Brain microvascular endothelial cell (primary cell): ENCODE results near the gene BACH2.

Source experiments
- DNase-seq: peaks from one replicate; pipeline ENCODE4 v3.0.0-alpha.2; 2020
- H3K27ac ChIP-seq: fragments of 250-450 bp; sonication (Bioruptor Pico); 2 replicates; pipeline ENCODE4 v1.5.1; 2020; ENCODE audit warnings: mild to moderate bottlenecking, moderate library complexity
- H3K27me3 ChIP-seq: fragments of 250-450 bp; sonication (Bioruptor Pico); replicated peaks from 2 replicates; pipeline ENCODE4 v1.5.1; 2020; ENCODE audit warnings: mild to moderate bottlenecking
- H3K36me3 ChIP-seq: fragments of 250-450 bp; sonication (Bioruptor Pico); replicated peaks from 2 replicates; pipeline ENCODE4 v1.5.1; 2020; ENCODE audit warnings: mild to moderate bottlenecking
- H3K4me3 ChIP-seq: 2 replicates; pipeline ENCODE4 v1.5.1; 2011; ENCODE audit warnings: low read depth, mild to moderate bottlenecking, control low read depth, low read length, moderate library complexity
- in situ Hi-C: cut with HindIII; loops from 2 replicates; pipeline ENCODE4 v1.10.0; 2017; ENCODE audit warnings: low sequenced_read_pairs, low pct_ligation_motif_present
- TF ChIP-seq, protein P1 (sequence below): IDR thresholded peaks from 2 replicates; pipeline ENCODE4 v1.5.1; 2011; ENCODE audit warnings: low read depth, mild to moderate bottlenecking, moderate library complexity, low read length, control low read depth, inconsistent platforms; ENCODE audit errors: missing control alignments

Gene BACH2

DNA sequence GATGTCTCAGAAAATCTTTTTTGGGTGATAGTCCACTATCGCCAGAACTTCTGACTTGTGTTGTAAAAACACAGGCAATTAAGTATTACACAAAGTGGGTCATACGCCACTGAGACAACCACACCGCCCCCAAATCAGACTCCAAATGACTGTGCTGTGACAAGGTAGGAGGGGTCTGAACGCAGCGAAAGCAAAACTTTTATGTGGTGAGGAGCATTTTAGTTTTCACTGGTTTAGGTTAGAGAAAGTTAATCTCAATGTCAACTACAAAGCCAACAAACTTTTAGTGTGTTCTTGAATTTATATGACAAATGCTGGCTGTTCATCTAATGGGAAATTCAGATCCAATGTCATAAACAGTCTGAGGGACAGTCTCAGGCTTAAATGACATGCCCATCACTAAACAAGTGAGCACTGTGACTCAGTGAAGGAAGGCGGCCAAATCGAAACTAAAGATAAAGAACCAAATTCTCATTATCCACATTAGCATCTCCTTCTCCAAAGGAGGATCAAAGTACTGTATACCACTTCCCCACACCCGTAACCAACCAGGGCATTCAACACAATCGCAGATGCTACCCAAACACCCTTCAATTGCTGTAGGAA, 215.7 kb downstream of the BACH2 start:
- DNase-seq: no peak
- no peaks in the 10 kb centered on the region for H3K27me3 ChIP-seq
- no peak overlapping the region for H3K27ac ChIP-seq
- H3K4me3 ChIP-seq: no peak overlapping the region
- no peaks in the 10 kb centered on the region for H3K36me3 ChIP-seq
- in situ Hi-C loops: no loop called here
- TF ChIP-seq, protein P1, sequence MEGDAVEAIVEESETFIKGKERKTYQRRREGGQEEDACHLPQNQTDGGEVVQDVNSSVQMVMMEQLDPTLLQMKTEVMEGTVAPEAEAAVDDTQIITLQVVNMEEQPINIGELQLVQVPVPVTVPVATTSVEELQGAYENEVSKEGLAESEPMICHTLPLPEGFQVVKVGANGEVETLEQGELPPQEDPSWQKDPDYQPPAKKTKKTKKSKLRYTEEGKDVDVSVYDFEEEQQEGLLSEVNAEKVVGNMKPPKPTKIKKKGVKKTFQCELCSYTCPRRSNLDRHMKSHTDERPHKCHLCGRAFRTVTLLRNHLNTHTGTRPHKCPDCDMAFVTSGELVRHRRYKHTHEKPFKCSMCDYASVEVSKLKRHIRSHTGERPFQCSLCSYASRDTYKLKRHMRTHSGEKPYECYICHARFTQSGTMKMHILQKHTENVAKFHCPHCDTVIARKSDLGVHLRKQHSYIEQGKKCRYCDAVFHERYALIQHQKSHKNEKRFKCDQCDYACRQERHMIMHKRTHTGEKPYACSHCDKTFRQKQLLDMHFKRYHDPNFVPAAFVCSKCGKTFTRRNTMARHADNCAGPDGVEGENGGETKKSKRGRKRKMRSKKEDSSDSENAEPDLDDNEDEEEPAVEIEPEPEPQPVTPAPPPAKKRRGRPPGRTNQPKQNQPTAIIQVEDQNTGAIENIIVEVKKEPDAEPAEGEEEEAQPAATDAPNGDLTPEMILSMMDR: no peak

DNA sequence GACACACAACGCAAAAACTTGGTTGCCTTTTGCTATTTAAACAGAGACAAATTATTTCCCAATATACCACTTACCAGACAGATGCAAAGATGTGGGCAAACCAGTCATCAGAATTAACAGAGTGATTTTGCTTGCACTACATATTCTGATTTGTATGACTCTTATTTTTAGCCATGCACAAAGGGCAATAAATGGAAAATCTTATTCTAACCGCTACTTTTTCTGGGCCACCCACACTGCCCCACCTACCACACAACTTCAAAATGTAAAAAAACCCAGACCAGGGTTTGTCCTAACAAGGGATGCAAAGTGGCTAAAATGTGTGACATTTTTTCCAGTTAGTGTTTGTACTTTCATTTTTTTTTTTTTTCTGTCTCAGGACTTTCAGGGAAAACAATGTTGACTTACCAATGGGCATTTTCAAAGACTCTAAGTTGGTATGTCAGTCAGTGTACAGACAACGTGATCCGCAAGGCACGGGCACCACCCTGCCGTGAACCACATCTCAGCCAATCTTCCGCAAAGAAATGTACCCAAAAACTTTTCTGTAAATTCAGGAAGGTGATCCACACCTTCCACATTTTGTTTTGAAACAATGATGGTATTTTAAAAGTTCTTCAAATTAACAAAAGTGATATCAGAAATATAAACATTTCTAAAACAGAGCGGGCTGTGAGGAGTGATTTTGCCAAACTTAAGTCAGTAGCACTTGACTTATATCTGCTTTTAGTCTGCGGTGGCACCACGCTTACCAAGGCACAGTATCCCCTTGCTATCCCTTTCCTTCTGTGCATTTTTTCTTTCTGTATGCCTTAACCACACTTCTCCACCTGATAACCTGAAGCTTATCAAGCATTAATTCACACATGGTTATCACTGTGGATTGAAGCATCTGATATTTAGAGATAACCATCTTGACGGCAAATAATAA, 216.8 kb downstream of the BACH2 start:
- Histone ChIP-seq H3K27me3 (no peaks in the 10 kb centered on the region), H3K36me3 (no peaks in the 10 kb centered on the region), H3K27ac (no peak overlapping the region), H3K4me3 (no peak overlapping the region)
- no peak for DNase-seq
- TF ChIP-seq, protein P1: no peak
- in situ Hi-C loops: no loop called here

DNA sequence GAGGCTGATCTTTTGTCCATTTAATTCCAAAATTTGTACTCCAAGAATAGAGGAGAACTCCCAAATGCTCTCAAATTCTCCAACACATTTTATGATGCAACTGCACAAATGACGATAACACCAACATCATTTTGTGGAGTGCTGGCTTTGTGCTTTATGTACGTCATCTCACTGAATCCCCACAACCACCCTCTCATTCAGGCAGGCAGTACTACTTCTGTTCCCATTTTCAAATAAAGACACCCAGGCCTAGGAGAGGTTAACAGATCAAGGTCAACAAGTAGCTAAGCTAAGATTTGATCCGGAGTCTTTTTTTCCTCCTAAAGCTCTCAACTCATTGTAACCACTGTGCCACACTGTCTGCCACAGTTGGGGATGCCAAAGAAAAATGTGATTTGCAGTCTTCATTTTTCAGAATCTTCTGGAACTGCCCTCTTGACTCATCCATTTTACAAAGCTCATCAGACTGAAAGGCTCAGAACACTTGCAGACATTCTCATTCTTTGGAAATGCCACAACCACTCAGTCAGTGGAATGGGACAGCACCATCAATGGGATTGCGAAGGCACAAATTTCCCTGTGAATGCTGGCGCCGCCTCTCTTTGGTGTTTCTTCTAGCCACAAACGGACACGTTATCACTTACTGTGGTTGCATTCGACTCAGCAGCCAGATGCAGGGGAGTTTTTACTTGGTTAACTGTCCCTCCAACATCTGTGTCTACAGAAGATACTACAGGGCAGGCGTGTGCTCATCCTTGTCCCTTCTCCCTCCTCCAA, 217.9 kb downstream of the BACH2 start:
- TF ChIP-seq, protein P1: no peak
- Histone ChIP-seq H3K27me3 (no peaks in the 10 kb centered on the region), H3K36me3 (no peaks in the 10 kb centered on the region), H3K27ac (no peak overlapping the region), H3K4me3 (no peak overlapping the region)
- in situ Hi-C loops: no loop called here
- no peak for DNase-seq

DNA sequence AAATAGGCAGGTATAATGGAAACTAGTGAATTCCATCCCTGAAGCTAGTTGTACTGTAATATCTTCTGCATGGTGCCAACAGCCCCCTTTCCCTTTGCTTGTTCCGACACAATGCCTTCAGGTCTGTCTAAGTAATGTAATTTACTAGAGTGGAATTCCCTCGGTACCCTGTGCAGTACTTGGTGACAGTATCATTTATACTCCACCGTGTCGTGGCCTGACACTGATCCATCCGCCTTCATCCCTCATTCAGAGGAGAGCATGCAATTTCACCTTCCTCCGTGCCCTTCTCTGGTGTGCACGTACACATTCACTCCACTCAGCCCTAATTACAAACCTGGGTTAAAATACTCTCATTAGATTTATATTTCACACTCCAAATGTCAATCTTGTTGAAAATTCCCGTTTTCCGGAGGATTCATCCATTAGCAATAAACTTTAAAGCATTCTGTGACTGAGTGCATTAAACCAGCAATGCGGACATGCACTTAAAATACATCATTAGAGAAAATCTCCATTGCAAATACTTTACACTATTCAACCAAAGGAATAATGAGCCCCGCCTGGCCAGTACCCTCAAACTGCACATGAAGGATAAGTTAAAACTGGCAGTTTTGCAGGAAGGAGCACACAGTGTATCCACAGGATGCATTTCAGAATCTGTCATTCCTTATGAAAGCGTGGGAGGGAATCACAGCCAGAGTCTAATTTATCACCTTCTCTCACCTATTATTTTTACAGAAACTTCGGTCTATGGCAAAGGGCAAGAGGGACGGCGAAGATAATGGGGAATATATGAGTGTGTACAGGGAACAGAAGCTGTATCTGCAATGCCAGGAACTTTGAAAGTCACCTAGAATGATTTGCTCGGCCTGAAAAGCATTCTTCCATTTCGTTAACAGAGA, 219.9 kb downstream of the BACH2 start:
- TF ChIP-seq, protein P1: no peak
- no peak overlapping the region for H3K4me3 ChIP-seq
- H3K36me3 ChIP-seq: no peaks in the 10 kb centered on the region
- H3K27ac ChIP-seq: no peak overlapping the region
- in situ Hi-C loops: no loop called here
- H3K27me3 ChIP-seq: no peaks in the 10 kb centered on the region
- no peak for DNase-seq

DNA sequence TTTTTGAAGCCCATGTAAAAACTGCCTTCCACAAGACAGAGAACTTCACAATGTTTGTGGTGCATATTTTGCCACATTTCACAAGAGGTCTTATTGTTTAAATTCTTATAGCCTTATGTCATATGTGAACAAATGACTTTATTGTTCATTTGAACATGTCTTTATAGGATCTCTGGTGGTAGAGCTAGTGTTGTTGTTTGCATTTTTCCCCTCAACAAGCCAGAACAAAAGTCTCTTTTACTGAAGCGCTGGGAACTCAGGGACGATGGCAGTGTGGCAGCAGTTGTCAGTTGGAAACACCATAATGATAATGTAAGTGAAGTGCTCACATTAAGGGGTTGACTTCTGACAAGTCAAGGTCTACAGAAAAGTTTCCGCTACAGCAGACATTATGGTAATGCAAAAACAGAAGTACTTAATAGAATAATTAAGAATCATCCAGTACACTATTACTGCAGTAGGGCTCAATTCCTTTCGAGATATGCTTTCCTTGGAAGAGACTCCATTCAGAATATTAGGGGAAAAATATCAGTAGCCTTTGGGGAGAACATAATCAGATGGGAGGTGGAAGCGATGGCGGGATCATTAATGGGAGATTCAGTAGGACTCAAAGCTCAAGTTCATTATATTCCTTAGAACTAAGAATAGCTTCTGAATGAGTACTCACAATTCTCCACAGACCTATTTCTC, 222.3 kb downstream of the BACH2 start:
- H3K27ac ChIP-seq: no peak overlapping the region
- TF ChIP-seq, protein P1: no peak
- in situ Hi-C loops: no loop called here
- H3K4me3 ChIP-seq: no peak overlapping the region
- DNase-seq: no peak
- no peaks in the 10 kb centered on the region for H3K27me3 ChIP-seq
- no peaks in the 10 kb centered on the region for H3K36me3 ChIP-seq
